ENCODE measurements around the gene LPIN3. TPM values are rescaled to one million over a fixed set of nuclear protein-coding genes. Genes with fewer than 3 reads are reported as not detected.

The LPIN3 gene
- total RNA-seq, 1 experiment from 2014 or later = 23.5 TPM

DNA sequence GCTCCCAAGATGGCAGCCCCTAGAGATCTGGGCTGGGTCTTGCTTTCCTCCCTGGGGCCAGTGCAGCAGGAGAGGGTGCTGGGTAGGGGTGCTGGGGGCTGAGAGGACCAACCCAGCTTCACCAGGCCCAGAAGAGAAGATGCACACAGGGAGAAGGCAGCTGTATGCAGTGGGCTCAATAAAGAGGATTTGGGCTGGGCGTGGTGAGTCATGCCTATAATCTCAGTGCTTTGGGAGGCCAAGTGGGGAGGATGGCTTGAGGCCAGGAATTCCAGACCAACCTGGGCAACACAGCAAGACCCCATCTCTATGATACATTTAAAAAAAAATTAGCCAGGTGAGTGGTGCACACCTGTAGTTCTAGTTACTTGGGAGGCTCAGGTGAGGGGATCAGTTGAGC lies 51.7 kb downstream of the LPIN3 start:
- TF ChIP-seq, protein P1, sequence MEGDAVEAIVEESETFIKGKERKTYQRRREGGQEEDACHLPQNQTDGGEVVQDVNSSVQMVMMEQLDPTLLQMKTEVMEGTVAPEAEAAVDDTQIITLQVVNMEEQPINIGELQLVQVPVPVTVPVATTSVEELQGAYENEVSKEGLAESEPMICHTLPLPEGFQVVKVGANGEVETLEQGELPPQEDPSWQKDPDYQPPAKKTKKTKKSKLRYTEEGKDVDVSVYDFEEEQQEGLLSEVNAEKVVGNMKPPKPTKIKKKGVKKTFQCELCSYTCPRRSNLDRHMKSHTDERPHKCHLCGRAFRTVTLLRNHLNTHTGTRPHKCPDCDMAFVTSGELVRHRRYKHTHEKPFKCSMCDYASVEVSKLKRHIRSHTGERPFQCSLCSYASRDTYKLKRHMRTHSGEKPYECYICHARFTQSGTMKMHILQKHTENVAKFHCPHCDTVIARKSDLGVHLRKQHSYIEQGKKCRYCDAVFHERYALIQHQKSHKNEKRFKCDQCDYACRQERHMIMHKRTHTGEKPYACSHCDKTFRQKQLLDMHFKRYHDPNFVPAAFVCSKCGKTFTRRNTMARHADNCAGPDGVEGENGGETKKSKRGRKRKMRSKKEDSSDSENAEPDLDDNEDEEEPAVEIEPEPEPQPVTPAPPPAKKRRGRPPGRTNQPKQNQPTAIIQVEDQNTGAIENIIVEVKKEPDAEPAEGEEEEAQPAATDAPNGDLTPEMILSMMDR (IDR thresholded peaks at IDR 0.05; ENCODE audit: unreplicated experiment) = no peak
- Mint-ChIP-seq H3K27ac (ENCODE audit: unreplicated experiment) (no peak overlapping the region), H3K36me3 (ENCODE audit: insufficient read depth, unreplicated experiment) (no peaks in the 10 kb centered on the region), H3K9me3 (ENCODE audit: low read depth, unreplicated experiment) (no peaks in the 10 kb centered on the region), H3K27me3 (ENCODE audit: unreplicated experiment) (peaks cover 3% of the 10 kb centered on the region), H3K4me3 (ENCODE audit: low read depth, unreplicated experiment) (no peak overlapping the region), H3K4me1 (ENCODE audit: low read depth, unreplicated experiment) (no peaks in the 10 kb centered on the region)
- CTCF ChIA-PET = no interaction called here
- DNase-seq = no peak
- intact Hi-C loops (cut with micrococcal nuclease; ENCODE audit: unreplicated experiment) = no loop called here
- BruUV-seq (replicated peaks) = no TSS peak

- intact Hi-C loops (cut with micrococcal nuclease; ENCODE audit: unreplicated experiment) = no loop called here
- no peaks in the 10 kb centered on the region for H3K27me3 Mint-ChIP-seq (ENCODE audit: unreplicated experiment)
- CTCF ChIA-PET = interaction anchor here (0.7 kb wide), 1 partner anchor 43 kb away, joined by 4 read pairs; no protein-coding TSS in a partner anchor
- no peak overlapping the region for H3K4me3 Mint-ChIP-seq (ENCODE audit: low read depth, unreplicated experiment)
- BruUV-seq (replicated peaks) = no TSS peak
- DNase-seq = no peak
- H3K27ac Mint-ChIP-seq (ENCODE audit: unreplicated experiment) = no peak overlapping the region
- TF ChIP-seq, protein P1 (IDR thresholded peaks at IDR 0.05; ENCODE audit: unreplicated experiment) = no peak
- H3K36me3 Mint-ChIP-seq (ENCODE audit: insufficient read depth, unreplicated experiment) = no peaks in the 10 kb centered on the region
- no peaks in the 10 kb centered on the region for H3K4me1 Mint-ChIP-seq (ENCODE audit: low read depth, unreplicated experiment)
- no peaks in the 10 kb centered on the region for H3K9me3 Mint-ChIP-seq (ENCODE audit: low read depth, unreplicated experiment)
These were observed 52.5 kb downstream of the LPIN3 start for GRCh38 chr20:41392871-41393704.

DNA sequence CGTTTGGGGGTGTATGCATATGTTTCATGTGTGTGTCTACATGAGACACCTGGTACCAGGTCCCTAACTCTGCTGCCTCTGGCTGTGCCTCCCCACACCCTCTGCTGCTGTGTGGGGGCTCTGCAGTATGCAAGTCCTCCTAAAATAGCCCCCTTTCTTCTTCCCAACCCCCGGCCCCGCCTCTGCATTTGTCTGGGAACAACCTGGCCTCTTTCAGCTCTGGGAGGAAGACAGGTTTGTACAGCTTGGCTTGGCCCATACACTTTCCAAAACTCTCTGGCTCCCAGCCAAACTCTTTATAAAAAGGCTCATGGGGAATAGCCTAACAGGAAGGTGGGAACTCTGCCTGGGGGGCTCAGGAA lies 53.1 kb downstream of the LPIN3 start:
- Mint-ChIP-seq H3K9me3 (ENCODE audit: low read depth, unreplicated experiment) (no peaks in the 10 kb centered on the region), H3K27me3 (ENCODE audit: unreplicated experiment) (no peaks in the 10 kb centered on the region), H3K4me3 (ENCODE audit: low read depth, unreplicated experiment) (no peak overlapping the region), H3K4me1 (ENCODE audit: low read depth, unreplicated experiment) (no peaks in the 10 kb centered on the region), H3K36me3 (ENCODE audit: insufficient read depth, unreplicated experiment) (no peaks in the 10 kb centered on the region), H3K27ac (ENCODE audit: unreplicated experiment) (no peak overlapping the region)
- DNase-seq = no peak
- CTCF ChIA-PET = no interaction called here
- TF ChIP-seq, protein P1 (IDR thresholded peaks at IDR 0.05; ENCODE audit: unreplicated experiment) = no peak
- no TSS peak for BruUV-seq (replicated peaks)
- intact Hi-C loops (cut with micrococcal nuclease; ENCODE audit: unreplicated experiment) = no loop called here

GRCh38 chr20:41394081-41394480 lies 53.5 kb downstream of the LPIN3 start:
- DNase-seq = no peak
- CTCF ChIA-PET = no interaction called here
- Mint-ChIP-seq H3K9me3 (ENCODE audit: low read depth, unreplicated experiment) (no peaks in the 10 kb centered on the region), H3K36me3 (ENCODE audit: insufficient read depth, unreplicated experiment) (no peaks in the 10 kb centered on the region), H3K27ac (ENCODE audit: unreplicated experiment) (no peak overlapping the region), H3K27me3 (ENCODE audit: unreplicated experiment) (no peaks in the 10 kb centered on the region), H3K4me3 (ENCODE audit: low read depth, unreplicated experiment) (no peak overlapping the region), H3K4me1 (ENCODE audit: low read depth, unreplicated experiment) (no peaks in the 10 kb centered on the region)
- no TSS peak for BruUV-seq (replicated peaks)
- intact Hi-C loops (cut with micrococcal nuclease; ENCODE audit: unreplicated experiment) = no loop called here
- TF ChIP-seq, protein P1 (IDR thresholded peaks at IDR 0.05; ENCODE audit: unreplicated experiment) = no peak

Measured in Calu3 (cell line).